Activated CD8-positive, alpha-beta memory T cell treated with anti-CD3 and anti-CD28 coated beads, Interleukin-2, amount 50 U/mL, for 24 hours (primary cell): ENCODE results near the gene DOHH.
"Not testable (repeated sequence)": the region's sequence is repeated elsewhere in the genome, so short reads cannot be mapped to it uniquely, and the experiment has no call there.

ENCODE experiments used
- DNase-seq: peaks from one replicate; pipeline ENCODE4 v3.0.0-alpha.2; 2020; ENCODE audit errors: extremely low read depth

Gene DOHH

DNA sequence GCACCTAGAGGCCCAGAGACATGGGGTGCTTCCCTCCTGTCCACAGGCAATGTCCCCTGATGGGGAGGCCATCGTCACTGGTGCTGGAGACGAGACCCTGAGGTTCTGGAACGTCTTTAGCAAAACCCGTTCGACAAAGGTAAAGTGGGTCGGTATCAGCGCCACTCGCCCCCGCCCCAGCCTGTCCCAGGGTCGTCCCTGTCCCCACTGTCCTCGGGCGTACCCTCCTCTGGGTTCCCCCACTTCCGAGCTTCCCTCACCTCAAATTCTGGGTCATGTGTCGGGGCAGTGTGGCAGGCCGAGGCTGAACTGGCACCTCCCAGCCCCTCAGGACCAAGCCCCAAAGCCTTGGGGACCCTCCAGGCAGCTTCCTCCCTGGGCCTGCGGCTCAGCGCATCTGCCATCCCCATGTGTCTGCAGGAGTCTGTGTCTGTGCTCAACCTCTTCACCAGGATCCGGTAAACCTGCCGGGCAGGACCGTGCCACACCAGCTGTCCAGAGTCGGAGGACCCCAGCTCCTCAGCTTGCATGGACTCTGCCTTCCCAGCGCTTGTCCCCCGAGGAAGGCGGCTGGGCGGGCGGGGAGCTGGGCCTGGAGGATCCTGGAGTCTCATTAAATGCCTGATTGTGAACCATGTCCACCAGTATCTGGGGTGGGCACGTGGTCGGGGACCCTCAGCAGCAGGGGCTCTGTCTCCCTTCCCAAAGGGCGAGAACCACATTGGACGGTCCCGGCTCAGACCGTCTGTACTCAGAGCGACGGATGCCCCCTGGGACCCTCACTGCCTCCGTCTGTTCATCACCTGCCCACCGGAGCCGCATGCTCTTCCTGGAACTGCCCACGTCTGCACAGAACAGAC lies 34.1 kb upstream of the DOHH start:
- DNase-seq = no peak

DNA sequence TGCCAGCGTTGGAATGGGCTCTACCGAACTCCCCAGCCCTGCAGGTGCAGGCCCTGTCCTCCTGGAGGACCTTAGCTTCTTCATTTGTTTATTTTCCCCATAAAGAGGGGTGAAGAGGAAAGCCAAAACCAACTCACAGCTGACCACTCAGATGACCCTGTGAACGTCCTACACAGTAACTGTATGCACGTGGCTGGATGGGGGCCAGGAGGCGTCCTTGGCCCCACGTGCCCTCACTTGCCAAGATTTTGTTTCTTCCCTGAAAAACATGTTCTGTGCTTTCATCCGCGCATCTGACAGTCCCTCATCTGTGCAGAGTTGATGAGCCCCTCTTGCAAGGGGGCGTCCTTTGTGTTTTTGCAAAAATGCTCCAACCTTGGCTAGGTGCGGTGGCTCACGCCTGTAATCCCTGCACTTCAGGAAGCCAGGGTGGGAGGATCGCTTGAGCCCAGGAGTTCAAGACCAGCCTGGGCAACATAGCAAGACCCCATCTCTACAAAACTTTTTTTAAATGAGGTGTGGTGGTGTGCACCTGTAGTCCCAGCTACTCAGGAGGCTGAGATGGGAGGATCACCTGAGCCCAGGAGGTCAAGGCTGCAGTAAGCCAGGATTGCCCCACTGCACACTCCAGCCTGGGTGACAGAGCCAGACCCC lies 33.2 kb upstream of the DOHH start:
- DNase-seq = no peak

DNA sequence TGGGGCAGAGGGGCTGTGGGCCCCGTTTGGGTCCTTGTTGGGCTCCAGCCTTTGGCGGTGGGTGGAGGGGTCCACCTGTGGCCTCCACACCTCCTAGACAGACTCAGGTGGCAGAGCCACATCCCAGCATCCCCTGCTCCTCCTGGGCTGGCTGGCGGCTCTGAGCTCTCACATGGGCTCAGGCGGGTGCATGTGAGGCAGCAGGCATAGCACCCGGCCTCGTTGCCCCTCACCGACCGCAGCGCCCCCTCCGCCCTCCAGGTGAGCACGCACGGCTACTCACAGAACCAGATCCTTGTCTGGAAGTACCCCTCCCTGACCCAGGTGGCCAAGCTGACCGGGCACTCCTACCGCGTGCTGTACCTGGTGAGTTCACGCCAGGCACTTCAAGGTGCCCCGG lies 32.6 kb upstream of the DOHH start:
- no peak for DNase-seq

DNA sequence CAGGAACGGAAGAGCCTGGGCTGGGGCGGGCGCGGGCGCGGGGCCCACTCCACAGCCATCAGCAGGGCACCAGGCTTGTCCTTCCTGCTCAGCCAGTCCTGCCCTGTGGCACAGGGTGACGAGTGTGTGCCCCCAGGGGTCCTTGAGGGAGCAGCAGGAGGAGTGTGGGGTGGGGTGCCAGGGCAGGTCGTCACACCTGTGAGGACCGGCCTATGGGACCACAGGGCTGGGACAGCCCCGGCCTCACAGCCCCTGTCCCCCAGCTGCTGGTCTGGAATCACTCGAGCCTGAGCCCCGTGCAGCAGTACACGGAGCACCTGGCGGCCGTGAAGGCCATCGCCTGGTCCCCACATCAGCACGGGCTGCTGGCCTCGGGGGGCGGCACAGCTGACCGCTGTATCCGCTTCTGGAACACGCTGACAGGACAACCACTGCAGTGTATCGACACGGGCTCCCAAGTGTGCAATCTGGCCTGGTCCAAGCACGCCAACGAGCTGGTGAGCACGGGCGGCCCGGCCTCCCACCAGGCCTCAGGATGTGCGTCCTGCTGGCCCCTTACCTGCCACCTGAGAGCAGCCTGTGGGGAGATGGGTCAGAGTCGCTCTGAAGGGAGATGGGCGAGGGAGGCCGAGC lies 31.8 kb upstream of the DOHH start:
- DNase-seq = no peak

DNA sequence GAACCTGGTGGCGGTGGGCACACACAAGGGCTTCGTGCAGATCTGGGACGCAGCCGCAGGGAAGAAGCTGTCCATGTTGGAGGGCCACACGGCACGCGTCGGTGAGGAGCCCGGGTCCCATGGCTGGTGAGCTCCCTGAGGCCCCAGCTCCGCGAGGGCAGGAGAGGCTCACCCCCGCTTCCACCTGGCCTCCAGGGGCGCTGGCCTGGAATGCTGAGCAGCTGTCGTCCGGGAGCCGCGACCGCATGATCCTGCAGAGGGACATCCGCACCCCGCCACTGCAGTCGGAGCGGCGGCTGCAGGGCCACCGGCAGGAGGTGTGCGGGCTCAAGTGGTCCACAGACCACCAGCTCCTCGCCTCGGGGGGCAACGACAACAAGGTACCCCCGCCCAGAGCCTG lies 31.2 kb upstream of the DOHH start:
- no peak for DNase-seq

DNA sequence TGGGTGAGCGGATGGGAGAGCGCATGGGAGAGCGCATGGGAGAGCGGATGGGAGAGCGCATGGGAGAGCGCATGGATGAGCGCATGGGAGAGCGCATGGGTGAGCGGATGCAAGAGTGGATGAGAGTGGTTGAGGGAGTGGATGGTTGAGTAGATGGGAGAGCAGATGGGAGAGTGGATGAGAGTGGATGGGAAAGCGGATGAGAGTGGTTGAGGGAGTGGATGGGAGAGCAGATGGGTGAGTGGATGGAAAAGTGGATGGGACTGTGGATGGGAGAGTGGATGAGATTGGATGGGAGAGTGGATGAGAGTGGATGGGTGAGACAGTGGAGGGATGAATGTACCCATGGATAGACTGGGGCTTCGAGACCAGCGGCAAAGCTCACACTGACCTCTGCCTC lies 29.9 kb upstream of the DOHH start:
- DNase-seq = no peak

DNA sequence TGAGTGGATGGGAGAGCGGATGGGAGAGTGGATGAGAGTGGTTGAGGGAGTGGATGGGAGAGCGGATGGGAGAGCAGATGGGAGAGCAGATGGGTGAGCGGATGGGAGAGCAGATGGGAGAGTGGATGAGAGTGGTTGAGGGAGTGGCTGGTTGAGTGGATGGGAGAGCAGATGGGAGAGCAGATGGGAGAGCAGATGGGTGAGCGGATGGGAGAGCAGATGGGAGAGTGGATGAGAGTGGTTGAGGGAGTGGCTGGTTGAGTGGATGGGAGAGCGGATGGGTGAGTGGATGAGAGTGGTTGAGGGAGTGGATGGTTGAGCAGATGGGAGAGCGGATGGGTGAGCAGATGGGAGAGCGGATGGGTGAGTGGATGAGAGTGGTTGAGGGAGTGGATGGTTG lies 28.8 kb upstream of the DOHH start:
- not testable (repeated sequence) for DNase-seq

DNA sequence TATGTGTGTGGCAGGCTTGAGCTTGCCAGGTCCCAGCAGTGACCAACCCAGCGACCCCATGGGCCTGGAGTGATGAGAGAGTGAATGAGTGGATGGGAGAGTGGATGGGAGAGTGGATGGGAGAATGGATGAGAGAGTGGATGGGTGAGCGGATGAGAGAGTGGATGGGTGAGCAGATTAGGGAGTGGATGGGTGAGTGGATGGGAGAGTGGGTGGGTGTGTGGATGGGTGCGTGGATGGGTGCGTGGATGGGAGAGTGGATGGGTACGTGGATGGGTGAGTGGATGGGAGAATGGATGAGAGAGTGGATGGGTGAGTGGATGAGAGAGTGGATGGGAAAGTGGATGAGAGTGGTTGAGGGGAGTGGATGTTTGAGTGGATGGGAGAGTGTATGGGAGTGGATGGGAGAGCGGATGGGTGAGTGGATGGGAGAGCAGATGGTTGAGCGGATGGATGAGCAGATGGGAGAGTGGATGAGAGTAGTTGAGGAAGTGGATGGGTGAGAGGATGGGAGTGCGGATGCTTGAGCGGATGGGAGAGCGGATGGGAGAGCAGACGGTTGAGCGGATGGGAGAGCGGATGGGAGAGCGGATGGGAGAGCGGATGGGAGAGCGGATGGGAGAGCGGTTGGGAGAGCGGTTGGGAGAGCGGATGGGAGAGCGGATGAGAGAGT lies 28.2 kb upstream of the DOHH start:
- no peak for DNase-seq

DNA sequence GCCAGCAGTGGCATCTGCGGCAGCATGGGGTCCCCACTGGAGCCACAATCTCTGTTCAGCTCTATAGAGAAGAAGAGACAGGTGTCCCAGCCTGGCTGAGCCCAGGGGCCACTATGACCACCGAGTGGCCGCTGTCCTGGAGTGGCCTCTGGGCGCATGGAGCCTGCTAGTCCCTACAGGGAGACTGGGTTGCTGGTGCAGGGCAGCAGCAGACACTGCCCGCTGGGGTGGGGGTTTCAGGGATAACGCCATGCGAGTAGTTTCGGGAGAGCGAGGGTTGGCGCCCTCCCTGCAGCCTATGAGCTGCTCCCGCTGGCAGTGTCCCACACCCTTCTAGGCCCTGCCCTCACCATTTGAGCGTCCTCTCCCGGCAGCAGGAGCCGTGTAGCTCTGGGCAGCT lies 27.6 kb upstream of the DOHH start:
- no peak for DNase-seq

DNA sequence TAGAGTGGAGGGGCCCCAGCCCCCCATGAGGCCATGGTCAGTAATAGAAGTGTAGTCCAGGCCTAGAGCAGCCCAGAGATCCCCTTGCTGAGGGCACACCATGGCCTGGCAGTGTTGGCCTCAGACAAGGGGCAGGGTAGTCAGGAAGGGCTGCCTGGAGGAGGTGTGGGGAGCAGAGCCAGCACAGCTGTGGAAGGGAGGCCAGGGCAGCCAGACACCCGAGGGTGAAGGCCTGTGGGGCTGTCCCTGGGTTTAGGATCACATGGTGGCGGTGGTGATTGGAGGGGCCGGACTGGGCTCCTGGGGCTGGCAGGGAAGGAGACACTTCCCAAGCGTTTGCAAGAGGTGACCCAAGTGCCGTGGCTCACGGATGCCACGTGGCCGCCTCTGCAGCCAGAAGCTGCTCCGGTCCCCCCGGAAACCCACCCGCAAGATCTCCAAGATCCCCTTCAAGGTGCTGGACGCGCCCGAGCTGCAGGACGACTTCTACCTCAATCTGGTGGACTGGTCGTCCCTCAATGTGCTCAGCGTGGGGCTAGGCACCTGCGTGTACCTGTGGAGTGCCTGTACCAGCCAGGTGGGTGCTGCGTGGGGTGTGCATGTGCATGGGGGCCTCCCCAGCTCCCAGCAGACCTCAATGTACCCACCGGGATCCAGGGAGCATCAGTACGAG lies 26.9 kb upstream of the DOHH start:
- DNase-seq = no peak

DNA sequence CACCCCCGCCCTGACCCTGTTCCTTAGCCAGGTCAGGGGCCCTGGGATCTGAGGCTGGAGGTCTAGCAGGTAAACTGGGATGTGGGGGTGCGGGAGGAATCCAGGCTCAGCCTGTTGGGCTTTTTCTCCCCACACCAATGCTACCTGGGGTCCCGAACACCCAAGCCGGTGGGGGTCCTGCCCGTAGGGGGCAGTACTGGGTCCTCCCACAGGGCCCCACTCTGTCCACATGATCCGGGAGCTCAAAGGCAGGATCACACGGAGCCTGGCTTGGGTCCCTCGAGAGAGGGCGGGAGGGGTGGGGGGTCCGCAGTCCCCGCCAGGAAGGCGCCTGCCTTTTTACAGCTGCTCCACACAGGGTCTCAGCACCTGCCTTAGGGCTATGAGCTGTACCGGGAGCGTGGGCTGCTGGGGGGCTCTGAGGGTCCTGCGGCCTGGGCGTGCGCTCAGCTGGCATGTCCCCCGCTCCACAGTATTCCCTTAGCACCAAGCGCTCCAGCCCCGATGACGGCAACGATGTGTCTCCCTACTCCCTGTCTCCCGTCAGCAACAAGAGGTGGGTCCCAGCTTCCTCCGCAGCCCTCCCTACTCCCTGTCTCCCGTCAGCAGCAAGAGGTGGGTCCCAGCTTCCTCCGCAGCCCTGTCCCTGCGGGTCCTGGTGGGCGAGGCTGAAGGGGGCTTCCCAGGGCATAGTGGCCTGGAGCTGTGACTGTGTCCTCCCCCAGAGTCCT lies 26.2 kb upstream of the DOHH start:
- no peak for DNase-seq

DNA sequence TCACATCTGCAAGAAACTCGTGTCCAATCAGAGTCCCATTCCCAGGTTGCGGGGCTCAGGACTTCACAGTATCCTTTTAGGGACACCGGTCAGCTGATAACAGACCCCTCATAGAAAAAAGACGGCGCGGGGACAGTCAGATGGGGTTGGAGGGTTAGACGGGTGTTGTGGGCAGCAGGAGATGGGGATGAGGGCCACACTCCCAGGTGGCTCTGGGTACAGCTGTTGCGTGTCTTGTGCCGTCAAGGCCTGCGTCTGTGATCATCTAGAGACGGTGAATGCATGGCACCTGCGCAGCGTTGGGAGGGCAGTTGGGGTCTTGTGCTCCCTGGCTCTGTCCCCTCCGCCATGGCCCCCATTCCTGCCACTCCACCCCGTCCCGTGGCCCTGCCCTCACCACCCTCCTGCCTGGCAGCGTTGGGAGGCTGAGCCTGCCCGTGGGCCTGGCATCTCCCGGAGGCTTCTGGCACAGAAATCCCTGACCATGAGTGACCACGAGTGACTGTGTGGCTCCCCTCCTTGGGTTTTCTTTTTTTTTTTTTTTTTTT lies 24.5 kb upstream of the DOHH start:
- DNase-seq = no peak

DNA sequence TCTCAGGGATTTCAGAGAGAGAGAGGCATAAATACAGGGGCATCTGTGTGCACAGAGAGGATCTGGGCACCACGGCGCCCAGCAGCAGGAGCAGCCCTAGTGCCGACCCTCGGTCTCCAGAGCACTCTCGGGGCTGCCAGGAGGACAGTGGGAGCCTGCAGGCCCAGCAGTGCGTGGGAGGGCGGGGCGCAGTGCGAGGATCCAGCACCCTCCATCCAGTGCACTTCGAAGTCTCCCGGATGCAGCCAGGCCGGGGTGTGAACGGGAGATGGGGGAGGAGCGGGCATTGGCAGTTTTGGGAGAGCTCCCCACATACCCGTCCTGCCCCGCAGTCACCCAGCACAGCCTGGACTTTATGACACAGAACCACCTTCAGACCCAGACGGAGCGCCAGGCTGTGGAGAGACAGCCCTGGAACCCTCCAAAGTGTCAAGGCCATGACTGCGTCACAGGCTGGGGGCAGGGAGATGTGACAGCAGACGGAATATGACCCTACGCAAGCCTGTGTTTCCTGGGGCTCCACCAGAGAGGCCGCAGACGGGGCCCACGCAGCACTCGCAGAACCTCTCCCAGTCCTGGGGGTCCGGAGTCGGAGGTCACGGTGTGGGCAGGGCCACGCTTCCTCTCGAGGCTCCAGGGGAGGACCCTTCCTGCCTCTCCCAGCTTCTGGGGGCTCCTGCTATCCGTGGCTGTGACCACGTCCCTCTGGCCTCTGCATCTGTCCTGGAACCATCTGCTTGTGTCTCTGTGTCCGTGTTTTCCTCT lies 23.8 kb upstream of the DOHH start:
- no peak for DNase-seq

DNA sequence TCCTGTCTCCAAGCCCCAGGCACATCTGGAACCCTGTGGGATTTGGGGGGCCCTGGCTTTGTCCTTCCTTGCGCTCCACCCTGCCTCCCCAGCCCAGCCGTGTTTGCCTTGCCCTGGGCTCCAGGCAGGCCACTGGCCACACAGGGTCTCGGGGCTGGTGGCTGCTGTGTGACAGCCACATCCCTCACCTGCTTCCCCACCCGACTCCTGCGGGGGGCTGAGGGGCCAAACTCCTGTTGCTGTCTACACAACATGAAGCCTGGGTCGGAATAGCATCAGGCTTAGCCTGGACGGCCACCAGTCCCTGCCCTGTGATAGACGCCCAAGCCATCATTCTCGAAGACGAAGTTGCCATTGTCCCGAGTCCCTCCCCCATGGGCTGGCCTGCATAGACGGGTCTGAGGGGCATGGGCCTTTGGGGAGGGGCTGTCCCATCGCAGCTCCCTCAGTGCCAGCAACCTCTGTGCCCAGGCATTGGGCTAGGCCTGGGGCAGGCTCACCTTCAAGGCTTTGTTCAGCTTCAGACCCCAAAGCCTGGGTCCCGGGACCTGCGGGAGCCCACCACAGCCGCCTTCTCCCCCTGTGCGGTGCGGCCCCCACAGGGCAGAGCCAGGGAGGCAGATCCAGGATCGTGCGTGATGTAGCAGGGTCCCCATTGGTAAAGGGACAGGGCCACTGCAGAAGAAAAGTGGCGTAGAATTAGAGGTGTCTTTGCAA lies 23.0 kb upstream of the DOHH start:
- no peak for DNase-seq

DNA sequence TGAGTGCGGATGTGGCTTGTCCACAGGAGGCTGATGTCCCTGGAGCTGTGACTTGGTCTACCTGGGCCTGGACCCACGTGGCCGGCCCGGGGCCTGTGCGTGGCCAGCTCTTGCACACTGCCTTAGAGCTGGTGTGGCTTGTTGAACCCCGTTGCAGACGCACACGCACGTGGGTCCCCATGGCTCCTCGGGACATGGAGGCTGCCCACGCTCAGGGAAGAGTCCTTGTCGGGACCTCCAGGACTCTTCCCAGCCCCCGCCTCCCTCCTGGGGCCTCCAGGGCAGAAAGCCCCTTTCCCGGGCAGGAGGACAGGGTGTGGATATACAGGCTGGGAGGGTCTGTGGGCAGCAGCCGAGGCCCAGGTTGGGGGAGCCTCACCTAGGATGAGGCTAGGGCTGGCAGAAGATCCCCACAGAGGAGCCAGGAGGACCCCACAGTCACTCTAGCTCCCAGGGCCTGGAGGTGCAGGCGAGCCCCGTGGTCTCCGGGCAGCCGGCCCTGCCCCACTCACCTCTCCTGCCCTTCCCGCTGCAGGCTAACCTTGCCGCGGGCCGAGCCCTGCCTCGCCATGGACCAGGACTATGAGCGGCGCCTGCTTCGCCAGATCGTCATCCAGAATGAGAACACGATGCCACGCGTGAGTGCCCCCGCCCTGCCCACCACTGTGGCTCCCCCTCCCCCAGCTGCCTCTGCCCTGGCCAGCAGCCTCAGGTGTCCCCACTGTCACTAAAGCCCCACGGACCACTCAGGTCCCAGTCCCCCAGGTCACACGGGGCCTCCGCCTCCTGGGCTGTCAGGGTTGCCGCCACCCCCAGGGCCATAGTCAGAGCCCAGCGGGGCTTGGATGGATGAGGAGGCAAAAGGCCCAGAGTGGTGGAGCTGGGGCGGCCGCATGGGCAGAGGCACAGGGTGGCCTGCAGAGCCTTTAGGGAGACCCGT lies 22.2 kb upstream of the DOHH start:
- no peak for DNase-seq

DNA sequence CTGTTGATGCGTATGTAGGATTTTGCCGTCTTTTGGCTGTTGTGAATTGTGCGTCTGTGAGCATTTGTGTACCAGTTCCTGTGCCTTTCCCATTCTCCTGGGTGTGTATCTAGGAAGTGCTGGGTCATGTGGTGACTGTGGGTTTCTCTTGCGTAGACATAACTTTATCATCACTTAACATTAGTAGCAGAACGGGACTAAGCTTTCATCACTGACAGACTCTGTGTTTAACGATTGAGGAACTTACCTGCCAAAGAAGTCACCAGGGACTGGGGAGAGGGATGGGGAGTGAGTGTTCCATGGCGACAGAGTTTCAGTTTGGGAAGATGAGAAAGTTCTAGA lies 20.6 kb upstream of the DOHH start:
- DNase-seq = no peak

DNA sequence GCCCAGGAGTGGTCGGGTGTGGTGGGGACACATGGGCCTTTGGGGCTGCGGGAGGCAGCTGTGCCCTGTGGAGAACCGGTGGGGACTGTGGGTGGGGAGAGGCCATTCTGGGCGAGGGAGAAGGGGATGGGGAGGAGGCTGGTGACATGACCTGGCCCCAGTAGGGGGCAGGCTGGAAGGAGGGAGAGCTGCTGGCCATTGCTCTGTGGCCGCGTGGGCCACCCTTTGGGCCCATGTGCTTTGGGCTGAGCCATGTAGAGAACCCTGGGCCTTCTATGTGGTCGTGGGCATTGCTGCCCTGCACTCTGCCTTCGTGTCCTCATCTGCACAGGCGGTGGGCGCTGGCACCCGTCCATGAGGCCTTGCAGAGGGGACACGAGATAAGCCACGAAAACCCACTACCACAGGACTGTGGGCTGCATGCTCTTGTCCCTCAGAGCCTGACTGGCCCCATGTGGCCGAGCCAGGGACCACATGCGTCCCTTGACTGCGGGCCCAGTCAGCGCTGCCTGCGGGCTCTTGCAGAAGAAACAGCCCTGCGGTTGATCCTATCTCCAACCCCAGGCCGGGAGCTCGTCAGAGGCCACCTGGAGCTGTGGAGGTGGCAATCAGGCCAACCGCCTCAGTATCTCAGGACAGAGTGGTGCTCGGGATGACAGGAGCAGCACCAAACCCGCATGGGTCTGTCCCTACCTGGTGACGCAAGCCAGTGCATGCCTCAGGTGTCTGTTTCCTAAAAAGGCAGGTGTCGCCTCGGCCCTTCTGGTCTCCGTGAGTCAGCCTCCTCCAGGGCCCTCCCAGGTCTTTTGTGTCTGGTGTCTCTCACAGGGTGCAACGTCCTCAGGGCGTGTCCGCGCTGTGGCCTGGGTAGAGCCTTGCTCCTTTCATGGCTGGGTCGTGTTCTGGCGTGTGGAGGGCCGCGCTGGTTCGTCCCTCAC lies 20.0 kb upstream of the DOHH start:
- no peak for DNase-seq
